Superior temporal gyrus (tissue), 1 donor: ENCODE data around the gene HEY2.

ENCODE experiments used
- DNase-seq: peaks from one replicate; pipeline ENCODE4 v3.0.0-alpha.2; 2016; ENCODE audit errors: extremely low spot score

Gene HEY2

GRCh38 chr6:125743604-125744003 lies 5.8 kb upstream of the HEY2 start:
- peak; percentile 75 for DNase-seq

- DNase-seq: peak; percentile 68
Observed at GRCh38 chr6:125745281-125746018, 4.0 kb upstream of the HEY2 start.

- peak; percentile 66 for DNase-seq
Observed at GRCh38 chr6:125746019-125746414, 3.4 kb upstream of the HEY2 start.

GRCh38 chr6:125746731-125747588 lies 2.5 kb upstream of the HEY2 start:
- DNase-seq: peak; percentile 86

- DNase-seq: no peak
Observed at GRCh38 chr6:125747589-125748405, 1.6 kb upstream of the HEY2 start.

DNA sequence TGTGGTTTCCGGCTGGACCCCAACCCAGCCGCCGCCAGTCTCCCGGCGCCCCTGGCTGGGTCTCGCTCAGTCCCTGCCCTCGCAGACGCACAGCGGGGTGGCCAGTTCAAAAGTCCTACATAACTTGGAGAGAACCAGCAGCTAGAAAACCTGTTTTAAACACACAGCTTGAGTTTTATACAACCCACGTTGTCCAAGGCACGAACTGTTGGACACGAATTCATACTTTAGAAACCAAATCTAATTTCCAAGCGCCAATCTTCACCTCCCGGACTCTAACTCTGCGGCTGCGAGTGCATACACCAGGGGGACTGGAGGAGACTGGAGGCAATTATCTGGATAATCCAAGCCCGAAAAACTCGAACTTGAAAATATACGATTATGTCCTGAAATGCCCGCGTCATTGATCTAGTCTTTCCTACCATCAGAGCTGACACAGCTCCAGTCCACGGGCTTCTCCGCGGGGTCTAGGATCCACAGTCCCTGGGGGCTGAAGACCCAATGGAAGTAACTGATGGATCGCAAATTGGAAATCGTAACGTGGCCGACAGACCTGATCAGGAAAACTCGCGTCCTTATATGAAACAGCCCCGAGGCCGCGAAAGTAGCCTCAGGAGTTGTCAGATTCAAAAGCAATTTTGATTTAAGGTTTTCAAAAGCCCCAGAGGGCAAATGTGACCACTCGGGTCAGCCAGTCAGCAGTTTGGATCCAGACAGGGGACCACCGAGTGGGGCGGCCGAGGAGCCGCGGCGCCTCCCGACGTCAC lies 843 bp upstream of the HEY2 start:
- peak; percentile 67 for DNase-seq

GRCh38 chr6:125749865-125750691 lies 646 bp downstream of the HEY2 start:
- peak; percentile 50 for DNase-seq

DNA sequence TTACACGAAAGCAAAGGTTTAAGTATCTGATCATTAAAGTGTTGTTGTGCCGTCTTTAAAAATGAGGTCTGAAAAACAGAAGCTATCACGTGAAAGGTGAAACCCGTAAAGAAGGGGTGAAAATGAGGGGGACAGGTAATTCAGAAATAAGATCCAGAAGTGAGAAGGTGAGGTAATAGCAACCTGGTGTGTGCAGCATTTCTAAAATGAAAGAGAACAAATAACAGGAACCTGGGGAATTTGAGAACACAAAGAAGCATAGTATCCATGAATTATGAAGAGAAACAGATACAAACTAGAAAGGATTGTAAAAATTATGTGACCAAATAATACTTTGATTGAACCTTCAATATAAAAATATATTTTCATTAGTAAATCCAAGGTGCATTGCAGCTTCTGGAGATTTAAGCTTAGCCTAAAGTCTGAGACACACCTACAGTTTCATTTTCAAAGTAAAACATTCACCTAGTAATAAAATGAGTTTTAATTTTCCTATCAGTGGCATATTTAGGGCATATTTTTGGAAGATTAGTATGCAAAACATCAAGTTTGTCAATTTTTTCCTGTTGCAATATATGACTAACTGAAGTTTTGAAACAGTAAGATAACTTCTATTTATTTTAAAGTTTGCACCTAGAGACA lies 1.4 kb downstream of the HEY2 start:
- DNase-seq: no peak

DNA sequence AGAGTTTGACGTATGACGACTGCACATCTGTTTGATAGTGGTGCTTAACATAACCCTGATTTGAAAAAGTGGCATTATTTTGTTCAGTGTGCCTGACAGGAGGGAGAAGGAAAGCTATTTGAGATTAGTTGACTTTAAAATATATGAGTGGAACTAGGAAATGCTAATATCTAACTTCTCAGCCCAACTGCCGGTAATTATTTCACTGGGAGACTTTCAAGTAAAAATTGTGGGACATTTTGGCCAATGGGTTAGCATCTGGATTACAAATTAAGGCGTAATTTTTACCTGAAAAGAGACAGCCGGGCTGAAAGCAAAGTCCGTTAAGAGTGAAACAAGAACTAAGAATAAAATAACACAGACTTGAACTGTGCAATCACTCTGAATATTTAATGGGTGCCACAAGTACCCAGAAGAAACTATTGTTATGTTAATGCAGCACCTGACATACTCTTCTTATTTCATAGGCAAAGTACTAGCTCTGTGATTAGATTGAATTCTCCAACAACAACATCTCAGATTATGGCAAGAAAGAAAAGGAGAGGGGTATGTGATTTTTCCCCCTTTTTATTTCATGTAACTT lies 2.0 kb downstream of the HEY2 start:
- DNase-seq: no peak

DNA sequence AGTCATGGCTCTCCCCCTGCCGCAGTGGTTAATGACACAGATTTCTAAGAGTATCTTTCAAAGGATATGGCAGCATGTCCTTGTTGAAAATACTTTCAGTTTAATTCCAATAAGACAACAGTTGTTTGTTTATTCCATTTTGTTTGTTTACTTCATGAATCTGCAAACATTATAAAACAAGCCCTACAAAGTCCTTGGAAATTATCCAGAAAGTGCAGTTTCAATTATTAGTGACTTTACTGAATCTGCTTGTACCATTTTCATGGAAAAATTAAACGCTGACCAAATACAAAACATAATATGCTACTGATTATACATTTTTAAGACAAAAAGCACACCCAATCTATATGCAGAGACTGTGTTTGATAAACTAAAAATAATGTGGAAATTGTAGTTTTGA lies 3.3 kb downstream of the HEY2 start:
- peak; percentile 60 for DNase-seq

- DNase-seq: peak; percentile 86
Observed at GRCh38 chr6:125753218-125753936, 3.9 kb downstream of the HEY2 start.

GRCh38 chr6:125753937-125754259 lies 4.5 kb downstream of the HEY2 start:
- DNase-seq: no peak

DNA sequence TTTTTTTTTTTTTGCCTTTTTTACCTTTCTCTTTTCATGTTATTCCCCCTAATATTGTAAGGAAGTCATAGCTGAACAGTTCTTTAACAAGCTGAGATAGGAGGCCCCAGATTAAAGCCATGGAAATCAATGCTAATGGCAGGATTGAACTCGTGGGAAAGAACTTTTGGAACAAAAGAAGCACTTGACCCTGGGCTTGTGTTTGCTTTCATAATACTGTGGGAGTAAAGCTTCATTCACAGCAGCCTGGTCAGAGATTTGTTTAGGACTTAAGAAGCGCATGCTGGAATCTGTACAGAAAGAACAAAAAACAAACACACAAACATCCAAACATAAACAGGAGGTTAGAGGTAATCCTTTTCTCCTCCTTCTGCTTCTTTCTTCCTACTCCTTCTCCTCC lies 5.1 kb downstream of the HEY2 start:
- DNase-seq: no peak

DNA sequence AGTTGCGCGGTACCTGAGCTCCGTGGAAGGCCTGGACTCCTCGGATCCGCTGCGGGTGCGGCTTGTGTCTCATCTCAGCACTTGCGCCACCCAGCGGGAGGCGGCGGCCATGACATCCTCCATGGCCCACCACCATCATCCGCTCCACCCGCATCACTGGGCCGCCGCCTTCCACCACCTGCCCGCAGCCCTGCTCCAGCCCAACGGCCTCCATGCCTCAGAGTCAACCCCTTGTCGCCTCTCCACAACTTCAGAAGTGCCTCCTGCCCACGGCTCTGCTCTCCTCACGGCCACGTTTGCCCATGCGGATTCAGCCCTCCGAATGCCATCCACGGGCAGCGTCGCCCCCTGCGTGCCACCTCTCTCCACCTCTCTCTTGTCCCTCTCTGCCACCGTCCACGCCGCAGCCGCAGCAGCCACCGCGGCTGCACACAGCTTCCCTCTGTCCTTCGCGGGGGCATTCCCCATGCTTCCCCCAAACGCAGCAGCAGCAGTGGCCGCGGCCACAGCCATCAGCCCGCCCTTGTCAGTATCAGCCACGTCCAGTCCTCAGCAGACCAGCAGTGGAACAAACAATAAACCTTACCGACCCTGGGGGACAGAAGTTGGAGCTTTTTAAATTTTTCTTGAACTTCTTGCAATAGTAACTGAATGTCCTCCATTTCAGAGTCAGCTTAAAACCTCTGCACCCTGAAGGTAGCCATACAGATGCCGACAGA lies 9.9 kb downstream of the HEY2 start:
- no peak for DNase-seq

GRCh38 chr6:125759959-125760457 lies 10.6 kb downstream of the HEY2 start:
- DNase-seq: no peak

- no peak for DNase-seq
Observed at GRCh38 chr6:125764121-125764671, 14.8 kb downstream of the HEY2 start.

- DNase-seq: no peak
Observed at GRCh38 chr6:125765944-125766343, 16.5 kb downstream of the HEY2 start.

DNA sequence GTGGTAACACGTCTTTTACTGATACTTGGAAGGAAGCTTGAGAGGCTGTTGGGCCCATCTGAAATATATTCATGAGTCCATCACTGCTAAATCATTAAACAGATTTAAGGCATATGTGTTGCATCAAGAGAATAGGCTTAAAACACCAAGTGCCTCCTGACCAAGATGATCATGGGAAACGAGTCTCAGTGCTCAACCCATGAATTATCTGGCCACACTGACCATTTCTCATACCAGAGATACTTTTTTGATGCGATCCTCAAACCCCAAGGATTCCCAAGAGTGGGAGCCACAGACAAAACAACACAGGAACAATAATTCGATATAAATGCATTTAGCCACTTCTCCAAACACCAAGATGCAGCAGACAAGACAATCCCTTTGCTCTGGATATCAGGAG lies 17.2 kb downstream of the HEY2 start:
- no peak for DNase-seq
